HFFc6 (cell line): ENCODE measurements around the gene ADK. TPM values are rescaled to one million over a fixed set of nuclear protein-coding genes. Genes with fewer than 3 reads are reported as not detected.

Experiments
- DNase-seq: peaks from one replicate; pipeline ENCODE4 v3.0.0-alpha.2; 2018
- H3K27ac Mint-ChIP-seq: 2 replicates; pipeline ENCODE4 v1.8.0; 2020; ENCODE audit warnings: mild to moderate bottlenecking, mixed read lengths
- H3K27me3 Mint-ChIP-seq: 2 replicates; pipeline ENCODE4 v1.8.0; 2021; ENCODE audit warnings: mild to moderate bottlenecking, moderate library complexity, mixed read lengths; ENCODE audit not compliant: insufficient read depth
- H3K36me3 Mint-ChIP-seq: 2 replicates; pipeline ENCODE4 v1.8.0; 2021; ENCODE audit warnings: low read depth, mixed read lengths
- H3K4me1 Mint-ChIP-seq: 2 replicates; pipeline ENCODE4 v1.8.0; 2020; ENCODE audit warnings: low read depth, mixed read lengths
- H3K4me3 Mint-ChIP-seq: 2 replicates; pipeline ENCODE4 v1.8.0; 2020; ENCODE audit warnings: mild to moderate bottlenecking, moderate library complexity, mixed read lengths
- H3K9me3 Mint-ChIP-seq: 2 replicates; pipeline ENCODE4 v1.8.0; 2020; ENCODE audit warnings: mild to moderate bottlenecking, mixed read lengths
- CTCF ChIP-seq: fragments of 200-600 bp; sonication (generic); IDR thresholded peaks from 2 replicates; pipeline ENCODE4 v1.5.0; 2021; ENCODE audit warnings: antibody characterized with exemption, mild to moderate bottlenecking
- long read RNA-seq: library from polyadenylated mRNA; unstranded; transcript quantifications from one replicate; pipeline ENCODE4 v2.0.0, GENCODE V29; 2019
- total RNA-seq, 6 experiments: library from RNA; stranded (reverse); fragmentation: NEBNext Ultra II Directional; extraction: Animal tissue kit (Norgen Biotek cat#: 25700); gene quantifications; 2 replicates in 1 of 6; 3 replicates in 5 of 6; pipeline ENCODE4 v1.2.3, GENCODE V29; 2021

The ADK gene
- 10 to 100 TPM; 74.1 to 97.6 (median 86.0) TPM for total RNA-seq
- long read RNA-seq, transcript ADK-201 (11 exons, 1,169 nt): minor isoform, 12 of 133 reads
- long read RNA-seq, transcript ADK-202 (11 exons, 2,083 nt): major isoform, 85 of 133 reads
- long read RNA-seq, partial matches to known transcripts: 9 of 133 reads
- long read RNA-seq, other reads (novel, unspliced or antisense): 27 of 133 reads

DNA sequence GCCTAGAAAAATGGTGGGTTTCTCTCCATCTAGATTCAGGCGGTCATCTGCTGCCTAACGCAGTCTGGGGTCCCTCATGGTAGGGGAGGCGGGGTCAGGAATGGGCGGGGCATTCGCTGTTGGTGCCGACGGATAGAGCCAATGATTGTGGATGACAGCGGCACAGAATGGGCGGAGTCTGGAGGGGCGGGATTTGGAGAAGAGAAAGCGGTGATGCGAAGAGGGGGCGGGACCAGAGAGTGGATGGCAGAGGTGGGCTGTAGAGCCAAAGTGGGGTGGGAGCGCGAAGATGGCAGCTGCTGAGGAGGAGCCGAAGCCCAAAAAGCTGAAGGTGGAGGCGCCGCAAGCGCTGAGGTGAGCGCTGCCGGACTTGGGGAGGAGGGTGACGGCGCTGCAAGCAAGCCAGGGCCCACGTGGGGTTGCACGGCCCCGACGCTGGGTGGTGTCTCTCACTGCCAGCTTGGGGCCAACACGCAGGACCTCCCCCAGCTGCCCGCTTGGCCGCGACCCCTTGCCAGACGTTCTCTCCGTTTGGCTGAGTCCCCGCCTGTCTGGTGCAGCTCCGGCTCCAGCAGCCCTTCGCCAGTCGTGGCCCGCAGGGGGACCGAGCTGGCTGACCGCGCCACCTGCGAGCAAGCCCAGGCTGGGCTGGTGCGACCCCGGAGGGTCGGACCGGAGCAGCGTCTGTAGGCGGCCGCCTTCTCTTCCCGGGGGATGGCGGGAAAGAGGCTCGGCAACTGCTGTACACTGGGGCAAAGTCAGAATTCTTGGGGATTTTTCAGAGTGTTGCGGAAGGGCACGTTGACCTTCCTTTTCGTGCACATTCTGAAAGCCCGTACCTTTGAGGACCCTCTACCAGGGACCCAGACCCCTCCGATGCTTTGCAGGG is at the start of gene ADK:
Gene ADK, plus strand, starts transcription at position 232 of the 889 bp plus-strand sequence. Its CDS starts 58 bp downstream, at position 290.
- TF ChIP-seq CTCF: peak; percentile 73
- Mint-ChIP-seq H3K4me1 (peaks cover 33% of the 10 kb centered on the region), H3K4me3 (no peak within 1 kb of the TSS), H3K27me3 (no peaks in the 10 kb centered on the region; the same call in 1 of the 2 replicates), H3K27ac (peak within 1 kb of the TSS; percentile 65), H3K9me3 (no peaks in the 10 kb centered on the region), H3K36me3 (peaks cover 5% of the 10 kb centered on the region; the same call in 1 of the 2 replicates)
- peak; percentile 97 for DNase-seq

DNA sequence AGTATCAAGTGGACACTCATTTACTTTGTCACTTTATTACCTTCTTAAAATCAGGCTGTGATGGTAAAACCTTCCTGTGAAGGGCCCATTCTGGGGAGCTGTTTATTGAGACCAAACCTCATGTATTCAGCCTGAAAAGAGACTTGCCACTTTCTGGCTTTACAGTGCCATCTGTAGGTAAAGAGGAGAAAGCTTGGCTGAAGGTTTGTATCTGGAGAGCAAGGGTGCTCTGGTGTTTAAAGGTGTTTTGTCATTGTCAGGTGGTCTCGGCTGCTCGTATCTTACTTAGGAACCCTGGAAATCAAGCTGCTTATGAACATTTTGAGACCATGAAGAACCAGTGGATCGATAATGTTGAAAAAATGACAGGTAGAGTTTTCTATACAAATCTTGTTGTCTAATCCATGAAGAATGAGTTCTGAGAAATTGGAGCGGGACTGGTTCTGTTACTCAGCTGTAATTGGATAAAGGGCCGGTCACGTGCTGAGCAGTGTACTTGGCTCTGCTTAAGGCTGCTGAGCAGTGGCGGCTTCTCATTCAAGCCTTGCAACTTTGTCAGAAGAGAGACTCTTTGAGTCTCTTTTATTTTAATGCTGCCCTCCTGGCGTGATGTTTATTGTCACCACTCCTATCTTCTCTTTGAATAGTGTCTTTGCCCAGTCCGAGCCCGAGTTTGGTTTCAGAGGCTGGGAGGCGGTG is 47.3 kb upstream of the ADK start:
- peak overlapping the region; percentile 25; the same call in 1 of the 2 replicates for H3K4me3 Mint-ChIP-seq
- peaks cover 59% of the 10 kb centered on the region for H3K36me3 Mint-ChIP-seq
- peak; percentile 60 for TF ChIP-seq CTCF
- peaks cover 15% of the 10 kb centered on the region; the same call in 1 of the 2 replicates for H3K4me1 Mint-ChIP-seq
- peaks cover 24% of the 10 kb centered on the region for H3K27me3 Mint-ChIP-seq
- peak; percentile 30 for DNase-seq
- H3K9me3 Mint-ChIP-seq: no peaks in the 10 kb centered on the region
- H3K27ac Mint-ChIP-seq: peak overlapping the region; percentile 62

- Mint-ChIP-seq H3K9me3 (no peaks in the 10 kb centered on the region), H3K36me3 (peaks cover 55% of the 10 kb centered on the region), H3K27ac (peak overlapping the region; percentile 27; the same call in 1 of the 2 replicates), H3K27me3 (peaks cover 31% of the 10 kb centered on the region), H3K4me1 (peaks cover 16% of the 10 kb centered on the region), H3K4me3 (no peak overlapping the region; the same call in 1 of the 2 replicates)
- no peak for TF ChIP-seq CTCF
- DNase-seq: no peak
Observed at GRCh38 chr10:74104480-74104879, 46.5 kb upstream of the ADK start.

DNA sequence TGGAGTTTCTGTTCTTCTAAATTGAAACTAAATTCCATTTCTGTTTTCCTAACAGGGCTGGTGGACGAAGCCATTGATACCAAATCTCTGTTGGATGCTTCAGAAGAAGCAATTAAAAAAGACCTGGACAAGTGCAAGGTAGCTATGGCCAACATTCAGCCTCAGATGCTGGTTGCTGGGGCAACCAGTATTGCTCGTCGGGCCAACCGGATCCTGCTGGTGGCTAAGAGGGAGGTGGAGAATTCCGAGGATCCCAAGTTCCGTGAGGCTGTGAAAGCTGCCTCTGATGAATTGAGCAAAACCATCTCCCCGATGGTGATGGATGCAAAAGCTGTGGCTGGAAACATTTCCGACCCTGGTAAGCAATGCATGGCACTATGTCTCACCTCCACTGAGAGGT is 46.0 kb upstream of the ADK start:
- Mint-ChIP-seq H3K9me3 (no peaks in the 10 kb centered on the region), H3K4me3 (no peak overlapping the region; the same call in 1 of the 2 replicates)

More for the DNA sequence above, 46.0 kb upstream of the ADK start:
- Mint-ChIP-seq H3K4me1 (peaks cover 21% of the 10 kb centered on the region), H3K36me3 (peaks cover 57% of the 10 kb centered on the region), H3K27ac (peak overlapping the region; percentile 27; the same call in 1 of the 2 replicates), H3K27me3 (peaks cover 32% of the 10 kb centered on the region)
- no peak for DNase-seq
- no peak for TF ChIP-seq CTCF
